OCI-LY3 (cell line): ENCODE results near the gene PUS10.

Experiments used
- CTCF ChIP-seq: fragments of 200-600, 300-600 bp; sonication (generic); IDR thresholded peaks from 2 replicates; pipeline ENCODE4 v1.5.1; 2014; ENCODE audit warnings: antibody characterized with exemption, low read length, low read depth
- EZH2phosphoT487 ChIP-seq: fragments of 200-600 bp; shearing (Covaris generic); IDR thresholded peaks from 2 replicates; pipeline ENCODE4 v1.6.1; 2018; ENCODE audit warnings: antibody characterized with exemption, mixed run types, low read depth

GRCh38 chr2:61013382-61013781, 4.7 kb downstream of the PUS10 start:
- TF ChIP-seq CTCF (no peak), EZH2phosphoT487 (no peak)
